T-helper 2 cell (primary cell): ENCODE data around the gene CDK14.
"Not testable (repeated sequence)": the region's sequence is repeated elsewhere in the genome, so short reads cannot be mapped to it uniquely, and the experiment has no call there.

Experiments used
- DNase-seq, 5 experiments: peaks; one replicate each; pipeline versions ENCODE4 v3.0.0 to v3.0.0-alpha.2; 2012 to 2022

Gene CDK14

DNA sequence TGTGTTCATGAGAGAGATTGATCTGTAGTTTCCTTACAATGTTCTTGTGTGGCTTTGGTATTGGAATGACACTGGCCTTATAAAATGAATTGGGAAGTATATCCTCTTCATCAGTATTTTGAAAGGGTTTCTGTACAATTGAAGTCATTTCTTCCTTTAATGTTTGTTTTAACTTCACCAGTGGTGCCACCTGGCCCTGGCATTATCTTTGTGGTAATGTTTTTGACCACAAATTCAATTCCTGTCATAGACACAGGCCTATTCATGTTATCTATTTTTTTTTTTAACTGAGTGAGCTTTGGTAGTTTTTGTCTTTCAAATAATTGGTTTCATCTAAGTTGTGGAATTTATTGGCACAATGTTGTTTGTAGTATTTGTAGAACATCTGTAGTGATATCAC, 127.7 kb downstream of the CDK14 start:
- DNase-seq = no peak

DNA sequence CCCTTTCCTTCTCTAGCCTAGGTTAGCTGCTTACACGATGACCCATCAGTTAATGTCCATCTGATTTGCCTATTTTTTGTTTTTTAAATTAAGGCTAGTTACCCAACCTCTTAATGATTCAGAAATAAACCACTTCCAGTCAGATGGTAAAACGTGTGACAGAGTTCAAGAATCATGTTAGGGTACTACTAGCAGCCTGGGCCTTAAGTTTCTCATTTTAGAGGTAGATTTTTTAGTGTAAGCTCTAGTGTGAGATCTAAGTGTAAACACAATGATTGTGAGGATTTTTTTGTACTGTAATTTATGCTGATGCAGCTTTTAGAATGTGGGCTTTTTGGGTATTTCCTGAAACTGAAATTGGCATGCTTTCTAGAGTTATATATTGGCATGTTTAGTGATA, 130.0 kb downstream of the CDK14 start:
- no peak for DNase-seq

DNA sequence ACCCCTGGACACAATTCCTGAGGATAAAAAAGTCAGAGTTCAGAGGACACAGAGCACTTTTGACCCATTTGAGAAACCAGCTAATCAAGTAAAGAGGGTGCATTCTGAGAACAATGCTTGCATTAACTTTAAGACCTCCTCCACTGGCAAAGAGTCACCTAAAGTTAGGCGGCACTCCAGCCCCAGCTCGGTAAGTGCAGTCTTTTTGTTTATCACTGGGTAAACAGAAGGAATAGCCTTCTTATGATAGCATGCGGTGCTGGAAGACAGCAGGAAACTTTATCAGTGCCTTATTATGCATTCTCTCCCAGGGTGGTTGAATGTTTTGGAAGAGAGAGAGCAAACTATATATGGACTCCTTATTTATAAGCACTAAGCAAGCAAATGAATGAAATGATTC, 130.5 kb downstream of the CDK14 start:
- no peak for DNase-seq

DNA sequence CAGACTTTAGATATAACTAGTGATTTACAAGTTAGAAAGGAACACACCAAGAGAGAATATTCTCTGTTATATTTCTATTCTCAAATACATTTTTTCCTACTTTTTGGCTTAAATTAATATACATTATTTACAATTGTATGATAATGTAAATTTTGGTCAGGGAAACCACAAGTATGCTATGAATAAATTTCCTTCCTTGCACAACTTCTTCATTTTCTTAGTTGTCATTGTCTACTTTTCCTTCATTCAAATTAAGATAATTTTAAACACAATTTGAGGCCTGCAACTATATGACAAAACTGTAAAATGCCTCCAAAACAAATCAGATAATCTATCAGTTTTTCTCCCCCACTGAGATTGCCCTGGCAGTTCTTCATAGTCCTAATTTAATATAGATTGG, 131.3 kb downstream of the CDK14 start:
- no peak for DNase-seq

DNA sequence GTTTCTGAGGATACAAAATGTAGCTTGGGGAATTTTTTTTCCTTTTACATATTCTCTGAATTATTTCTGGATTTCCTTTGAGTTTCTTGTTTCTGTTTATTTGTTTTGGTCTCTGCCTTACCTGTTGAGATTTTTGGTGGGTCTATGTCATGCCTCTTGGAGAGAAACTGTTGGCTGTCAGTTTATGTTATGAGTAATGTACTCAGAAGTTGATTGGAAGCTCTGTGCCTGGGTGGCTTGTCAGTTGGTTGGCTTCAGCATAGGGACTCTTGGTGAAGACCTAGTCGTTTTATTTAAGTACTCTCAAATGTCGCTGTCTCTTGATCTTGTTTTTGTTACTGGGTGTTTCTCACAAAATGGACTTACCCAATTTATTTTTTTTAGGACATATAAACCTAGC, 132.4 kb downstream of the CDK14 start:
- no peak for DNase-seq

DNA sequence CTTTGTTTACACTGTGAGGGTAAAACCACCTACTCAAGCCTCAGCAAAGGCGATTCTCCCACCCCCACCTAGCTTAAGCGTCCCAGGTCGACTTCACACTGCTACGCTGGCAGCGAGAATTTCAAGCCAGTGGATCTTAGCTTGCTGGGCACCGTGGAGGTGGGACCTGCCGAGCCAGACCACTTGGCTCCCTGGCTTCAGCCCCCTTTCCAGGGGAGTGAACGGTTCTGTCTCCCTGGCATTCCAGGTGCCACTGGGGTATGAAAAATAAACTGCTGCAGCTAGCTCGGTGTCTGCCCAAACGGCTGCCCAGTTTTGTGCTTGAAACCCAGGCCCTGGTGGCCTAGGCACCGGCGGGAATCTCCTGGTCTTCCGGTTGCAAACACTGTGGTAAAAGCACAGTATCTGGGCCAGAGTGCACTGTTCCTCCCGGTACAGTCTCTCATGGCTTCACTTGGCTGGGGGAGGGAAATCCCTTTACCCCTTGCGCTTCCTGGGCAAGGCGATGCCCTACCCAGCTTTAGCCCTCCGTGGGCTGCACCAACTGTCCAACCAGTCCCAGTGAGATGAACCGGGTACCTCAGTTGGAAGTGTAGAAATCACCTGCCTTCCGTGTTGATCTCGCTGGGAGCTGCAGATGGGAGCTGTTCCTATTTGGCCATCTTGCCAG, 139.6 kb downstream of the CDK14 start:
- DNase-seq = not testable (repeated sequence)

DNA sequence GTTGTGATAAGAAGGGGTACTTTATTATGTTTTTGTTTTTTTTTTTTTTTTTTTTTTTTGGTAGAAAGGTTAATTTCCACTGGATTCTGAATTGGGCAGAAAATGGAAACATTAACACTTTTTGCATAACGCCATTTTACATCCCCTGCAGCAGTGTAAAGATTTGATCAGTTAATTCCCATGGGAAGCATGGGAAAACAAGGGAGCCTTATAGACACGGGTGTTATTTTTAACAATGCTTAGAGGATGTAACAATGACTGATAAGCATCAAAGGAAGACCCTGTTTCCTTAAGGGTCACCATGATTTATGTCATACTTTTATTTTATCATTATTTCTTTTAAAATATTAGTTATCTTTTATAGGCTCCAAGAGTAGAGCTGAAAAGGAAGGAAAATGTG, 140.2 kb downstream of the CDK14 start:
- DNase-seq = no peak

DNA sequence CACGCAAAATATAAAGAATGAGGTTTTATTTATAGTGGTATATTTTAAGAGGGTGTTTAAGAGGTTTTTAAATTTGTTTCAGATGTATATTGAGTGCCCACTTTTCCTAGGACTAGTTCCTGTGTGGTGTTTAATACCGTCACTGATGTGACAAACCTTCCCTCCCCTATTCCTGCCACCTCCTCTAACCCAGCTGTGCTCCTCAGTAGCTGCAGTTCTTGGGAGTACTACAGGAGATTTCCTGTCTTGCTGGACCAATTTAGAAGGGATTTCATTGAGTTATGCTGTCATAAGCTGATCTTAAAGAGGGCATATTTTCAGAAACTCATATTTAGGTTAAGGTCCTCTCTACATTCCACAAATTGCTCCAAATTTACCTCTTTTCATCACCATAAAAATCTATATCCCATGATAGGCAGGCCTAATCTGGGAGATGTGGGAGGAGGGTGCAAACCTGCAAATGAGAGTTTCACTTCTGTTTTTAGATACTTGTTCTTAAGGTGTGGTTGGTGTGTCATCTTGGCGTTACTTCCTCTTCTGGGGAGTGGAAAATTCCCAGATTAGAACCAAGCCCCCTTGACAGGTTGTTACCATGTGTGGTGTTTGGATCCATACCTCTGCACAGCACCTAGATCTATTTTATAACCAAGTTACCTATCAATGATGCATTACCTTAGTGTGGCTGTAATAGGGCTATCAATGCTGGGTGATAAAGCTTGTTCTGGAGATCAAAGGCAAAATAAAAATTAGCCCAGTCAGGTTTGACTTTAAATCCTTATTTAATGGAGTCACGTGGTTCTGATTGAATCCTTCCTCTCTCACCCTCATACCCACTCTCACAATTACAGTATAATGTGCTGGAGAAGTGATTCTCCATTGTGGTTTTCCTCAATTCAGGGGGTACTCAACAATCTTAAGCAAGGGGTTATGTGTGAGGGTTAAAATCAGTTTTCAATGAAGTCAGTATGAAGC, 141.1 kb downstream of the CDK14 start:
- DNase-seq = no peak

DNA sequence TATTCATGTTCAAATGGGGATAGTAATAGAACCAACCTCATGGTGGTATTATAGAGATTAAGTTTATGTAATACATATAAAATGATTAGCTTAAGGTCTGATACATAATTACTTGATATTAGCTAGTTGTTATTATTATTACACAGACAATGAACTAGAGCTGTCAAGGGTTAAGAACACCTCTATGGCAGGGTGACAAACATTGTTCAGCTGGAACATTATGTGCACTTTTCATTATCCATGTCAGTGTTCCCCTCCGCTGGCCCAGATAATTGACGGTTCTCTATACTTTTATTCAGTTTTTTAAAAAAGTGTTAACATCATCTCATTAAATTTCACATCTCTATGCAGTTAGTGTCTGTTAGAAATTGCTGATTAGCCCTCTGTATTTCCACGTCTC, 142.1 kb downstream of the CDK14 start:
- DNase-seq = no peak

DNA sequence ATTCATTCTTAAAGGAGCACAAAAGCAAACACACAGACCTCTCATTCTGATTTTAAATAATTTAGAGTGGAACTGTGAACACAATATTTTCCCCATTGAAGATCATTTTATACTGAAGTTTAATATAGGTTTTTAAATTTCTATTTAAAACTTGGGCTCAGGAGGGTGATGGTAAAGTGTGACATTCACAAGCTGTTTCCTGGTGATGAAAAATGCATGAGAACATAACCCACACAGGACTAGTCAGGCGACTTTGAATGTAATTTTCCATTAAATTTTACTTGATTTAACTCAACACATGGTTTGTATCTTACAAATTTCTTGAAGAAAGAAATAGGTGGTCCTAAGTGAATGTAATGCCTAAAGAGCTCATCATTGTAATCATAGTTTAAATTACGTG, 143.6 kb downstream of the CDK14 start:
- DNase-seq = no peak

DNA sequence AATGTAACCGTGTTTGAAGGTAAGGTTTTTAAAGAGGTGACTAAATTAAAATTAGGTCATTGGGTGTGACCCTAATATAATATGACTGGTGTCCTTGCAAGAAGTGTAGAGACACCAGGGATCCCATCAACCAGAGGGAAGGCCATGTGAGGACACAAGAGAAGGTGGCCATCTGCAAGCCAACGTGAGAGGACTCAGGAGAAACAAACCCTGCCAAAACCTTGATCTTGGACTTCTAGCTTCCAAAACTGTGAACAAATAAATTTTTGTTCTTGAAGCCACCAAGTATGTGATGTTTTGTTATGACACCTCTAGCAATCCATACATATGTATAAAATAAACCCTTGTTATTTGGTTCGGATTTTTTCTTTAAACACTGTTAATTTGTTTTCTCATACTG, 144.3 kb downstream of the CDK14 start:
- no peak for DNase-seq

DNA sequence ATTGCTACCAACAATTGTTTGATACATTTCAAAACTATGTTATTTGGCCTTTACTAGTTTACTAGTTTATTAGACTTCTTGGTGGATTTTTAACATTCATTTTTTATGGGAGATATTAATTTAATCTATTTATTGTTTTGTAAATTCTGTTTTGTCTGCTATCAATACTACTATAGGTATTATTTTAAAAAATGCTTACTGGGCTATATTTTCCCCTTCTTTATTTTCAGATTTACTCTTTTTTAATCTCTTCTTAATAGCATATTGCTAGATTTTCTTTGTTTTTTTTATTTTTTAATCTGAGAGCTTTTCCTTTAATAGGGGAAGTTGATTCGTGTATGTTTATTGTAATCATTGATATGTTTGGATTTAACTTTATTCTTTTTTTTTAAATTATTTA, 147.5 kb downstream of the CDK14 start:
- DNase-seq = no peak

DNA sequence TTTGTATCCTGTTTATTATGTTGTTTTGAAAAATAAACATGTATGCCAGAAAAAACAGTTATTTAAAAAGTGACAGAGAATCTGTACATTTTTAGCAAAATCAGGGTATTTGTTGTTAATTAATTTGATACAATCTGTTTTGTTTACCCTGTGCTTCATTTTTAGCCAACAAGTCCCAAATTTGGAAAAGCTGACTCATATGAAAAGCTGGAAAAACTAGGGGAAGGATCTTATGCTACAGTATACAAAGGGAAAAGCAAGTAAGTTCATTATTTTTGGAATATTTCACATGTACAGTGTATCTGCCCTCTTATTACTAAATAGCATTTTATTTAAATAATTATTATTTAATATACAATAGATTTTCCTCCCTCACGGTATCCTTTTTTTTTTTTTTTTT, 151.4 kb downstream of the CDK14 start:
- no peak for DNase-seq

DNA sequence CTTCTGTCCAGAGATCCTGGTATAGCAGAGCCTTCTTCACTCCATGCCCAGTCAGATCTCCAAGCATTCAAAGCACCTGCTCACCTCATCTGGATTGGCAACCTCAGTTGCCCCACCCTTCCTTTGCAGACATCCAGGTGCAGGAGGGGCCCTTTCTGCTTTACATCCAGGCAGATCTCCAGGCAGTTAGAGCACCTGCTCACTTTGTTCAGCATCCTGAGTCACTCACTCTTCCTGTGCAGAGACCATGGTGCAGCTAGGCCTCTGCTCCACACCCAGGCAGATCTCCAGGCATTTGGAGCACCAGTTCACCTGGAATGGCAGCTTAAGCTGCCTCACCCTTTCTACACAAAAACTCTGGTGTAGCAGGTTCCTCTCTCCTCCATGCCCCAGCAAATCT, 153.1 kb downstream of the CDK14 start:
- DNase-seq = no peak

DNA sequence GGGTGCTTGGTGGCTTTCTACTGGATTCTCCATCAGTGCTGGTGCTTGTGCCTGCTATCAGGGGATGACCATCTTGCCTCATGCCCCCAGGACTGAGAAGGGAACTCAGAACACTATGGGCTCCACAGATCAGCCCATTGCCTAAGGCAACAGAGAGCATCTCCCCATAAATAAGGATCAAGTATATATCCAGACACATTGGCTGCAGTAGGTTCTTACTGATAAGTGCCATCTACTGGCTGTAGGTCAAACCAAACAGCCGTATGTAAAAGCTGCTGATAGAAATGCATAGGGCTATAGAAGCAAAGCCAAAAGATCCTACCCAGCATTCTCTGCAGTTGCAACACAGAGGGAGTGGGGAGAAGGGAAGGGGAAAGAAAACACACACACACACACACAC, 153.7 kb downstream of the CDK14 start:
- DNase-seq = no peak

DNA sequence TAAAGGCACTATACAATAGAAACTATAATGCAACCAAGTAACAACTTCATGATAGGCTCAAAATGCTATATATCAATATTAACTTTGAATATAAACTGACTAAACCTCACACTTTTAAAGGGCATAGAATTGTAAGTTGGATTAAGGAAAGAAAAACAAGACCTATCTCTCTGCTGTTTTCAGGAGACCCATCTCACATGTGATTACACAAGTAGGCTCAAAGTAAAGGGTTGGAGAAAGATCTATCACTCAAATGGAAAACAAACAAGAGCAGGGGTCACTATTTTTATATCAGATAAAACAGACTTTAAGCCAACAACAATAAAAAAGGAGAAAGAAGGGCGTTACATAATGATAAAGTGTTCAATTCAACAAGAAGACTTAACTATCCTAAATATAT, 155.5 kb downstream of the CDK14 start:
- DNase-seq = no peak

DNA sequence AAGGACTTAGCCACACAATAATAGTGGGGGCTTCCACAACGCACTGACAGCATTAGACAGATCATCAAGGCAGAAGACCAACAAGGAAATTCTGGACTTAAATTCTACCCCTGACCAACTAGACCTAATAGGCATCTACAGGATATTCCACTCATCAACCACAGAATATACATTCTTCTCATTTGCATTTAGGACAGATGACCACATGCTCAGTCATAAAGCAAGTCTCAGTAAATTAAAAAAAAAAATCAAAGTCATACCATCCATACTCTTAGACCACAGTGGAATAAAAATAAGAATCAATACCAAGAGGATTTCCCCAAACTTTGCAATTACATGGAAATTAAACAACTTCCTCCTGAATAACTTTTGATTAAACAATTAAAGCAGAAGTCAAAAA, 155.9 kb downstream of the CDK14 start:
- no peak for DNase-seq

DNA sequence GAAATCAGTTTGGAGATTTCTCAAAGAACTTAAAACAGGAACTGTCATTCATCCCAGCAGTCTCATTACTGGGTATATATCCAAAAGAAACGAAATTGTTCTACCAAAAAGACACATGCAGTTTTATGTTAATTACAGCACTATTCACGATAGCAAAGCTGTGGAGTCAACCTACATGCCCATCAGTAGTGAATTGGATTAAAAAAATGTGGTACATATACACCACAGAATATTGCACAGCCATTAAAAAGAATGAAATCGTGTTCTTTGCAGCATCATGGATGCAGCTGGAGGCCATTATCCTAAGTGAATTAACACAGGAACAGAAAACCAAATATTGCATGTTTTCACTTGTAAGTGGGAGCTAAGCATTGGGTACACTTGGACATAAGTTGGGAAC, 158.9 kb downstream of the CDK14 start:
- DNase-seq = no peak

DNA sequence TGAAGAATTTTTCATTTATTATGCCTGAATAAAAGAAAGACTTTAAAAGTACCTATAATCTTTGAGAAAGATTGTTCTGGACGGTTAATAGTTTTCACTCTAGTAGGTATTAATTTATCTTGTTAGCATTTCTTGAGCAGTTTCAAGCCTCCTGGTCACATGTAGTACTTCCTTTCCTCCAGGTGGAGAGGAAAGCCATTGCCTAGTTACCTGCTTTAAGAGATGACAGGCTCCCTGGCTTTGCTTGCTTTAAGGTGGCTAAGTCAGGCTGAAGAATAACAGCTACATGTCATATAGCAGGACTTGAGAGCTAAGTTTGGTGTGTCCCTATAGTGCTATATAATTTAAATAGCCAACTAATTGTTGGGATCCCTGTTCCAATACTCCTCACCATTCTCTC, 160.2 kb downstream of the CDK14 start:
- no peak for DNase-seq

DNA sequence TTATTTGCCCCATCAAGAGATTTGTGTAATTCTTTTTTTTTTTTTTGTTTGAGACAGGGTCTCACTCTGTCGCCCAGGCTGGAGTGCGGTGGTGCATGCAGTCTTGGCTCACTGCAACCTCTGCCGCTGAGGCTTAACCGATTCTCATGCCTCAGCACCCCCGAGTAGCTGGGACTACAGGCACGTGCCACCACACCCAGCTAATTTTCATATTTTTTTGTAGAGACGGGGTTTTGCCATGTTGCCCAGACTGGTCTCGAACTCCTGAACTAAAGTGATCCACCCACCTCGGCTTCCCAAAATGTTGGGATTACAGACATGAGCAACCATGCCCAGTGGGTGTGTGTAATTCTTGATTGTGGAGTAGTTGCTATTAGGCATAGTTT, 161.4 kb downstream of the CDK14 start:
- not testable (repeated sequence) for DNase-seq

DNA sequence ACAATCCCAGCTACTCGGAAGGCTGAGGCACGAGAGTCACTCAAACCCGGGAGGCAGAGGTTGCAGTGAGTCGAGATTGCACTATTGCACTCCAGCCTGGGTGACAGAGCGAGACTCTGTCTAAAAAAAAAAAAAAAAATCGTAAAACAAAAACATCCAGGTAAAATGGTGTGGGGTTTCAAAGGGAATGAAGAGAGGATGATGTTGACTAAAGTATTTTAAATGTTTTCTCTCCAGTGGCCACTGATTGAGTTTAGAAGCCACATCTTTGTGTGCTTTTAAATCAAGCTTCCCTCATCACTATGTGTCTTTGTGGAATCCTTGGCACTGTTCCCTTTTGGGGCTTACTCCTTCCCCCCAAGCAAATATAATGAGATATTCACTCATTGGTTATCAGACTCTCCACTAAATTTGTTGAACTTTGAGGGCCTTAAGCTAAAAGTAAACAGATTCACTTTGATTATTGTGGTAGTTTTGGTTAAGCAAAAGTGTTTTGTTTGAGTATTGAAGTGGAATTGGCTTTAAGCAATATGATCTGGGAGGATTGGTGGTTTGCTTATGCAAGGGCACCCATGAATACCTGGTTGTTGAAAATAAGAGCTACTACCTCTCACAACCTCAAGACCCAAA, 162.9 kb downstream of the CDK14 start:
- DNase-seq = no peak

DNA sequence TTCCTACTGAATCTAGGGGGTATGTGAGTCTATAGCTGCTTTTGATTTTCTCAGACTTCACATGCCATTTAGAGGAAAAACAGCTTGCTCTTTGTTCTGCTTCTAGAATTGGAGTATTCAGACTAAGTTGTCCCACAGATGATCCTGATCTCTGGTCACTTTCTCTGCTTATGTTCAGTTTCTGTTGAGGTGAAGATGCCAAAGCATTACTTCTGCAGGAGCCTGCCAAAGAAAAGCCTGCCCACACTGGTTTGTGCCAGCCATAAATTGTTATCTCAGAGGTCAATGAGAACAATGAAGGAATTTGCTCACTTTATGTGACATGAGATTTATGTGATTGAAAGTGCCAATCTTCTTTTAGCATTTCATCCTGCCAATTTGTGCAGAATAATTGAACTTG, 163.6 kb downstream of the CDK14 start:
- DNase-seq = no peak

DNA sequence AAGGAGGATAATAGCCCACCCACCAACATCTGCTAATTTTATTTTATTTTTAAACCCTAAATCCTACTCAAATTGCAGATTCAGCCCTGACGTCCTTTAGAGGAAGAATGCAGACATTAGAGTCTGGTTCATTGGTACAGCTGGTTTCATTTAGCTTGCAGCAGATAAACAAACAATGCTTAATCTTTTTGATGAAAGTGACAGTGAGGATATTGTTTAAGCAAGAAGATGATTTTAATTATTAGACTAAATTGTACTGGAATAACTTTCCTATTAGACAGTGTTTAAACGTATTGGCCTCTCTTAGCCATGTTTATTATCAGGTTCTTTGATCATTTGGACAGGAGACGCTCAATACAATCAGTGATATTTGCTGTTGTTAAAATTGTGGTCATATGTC, 164.8 kb downstream of the CDK14 start:
- DNase-seq = no peak

DNA sequence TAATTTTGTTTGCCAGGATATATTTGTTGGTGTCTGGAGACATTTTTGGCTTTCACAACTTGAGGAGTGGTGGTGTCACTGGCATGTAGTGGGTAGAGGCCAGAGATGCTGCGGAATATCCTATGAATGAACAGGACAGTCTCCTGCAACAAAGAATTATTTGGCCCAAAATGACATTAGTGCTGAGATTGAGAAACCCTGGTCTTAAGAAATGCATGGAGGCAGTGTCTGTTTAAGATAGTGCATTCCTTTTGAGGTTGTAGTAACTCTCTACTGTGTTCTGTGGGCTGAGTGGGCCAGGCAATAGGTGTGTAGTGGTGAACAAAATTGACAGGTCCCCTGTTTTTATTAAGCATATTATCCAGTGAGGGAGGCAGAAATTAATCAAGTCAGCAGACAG, 165.5 kb downstream of the CDK14 start:
- no peak for DNase-seq
